Prostate gland (tissue), 2 donors: ENCODE results near the gene OSBPL2. TPM values are rescaled to one million over a fixed set of nuclear protein-coding genes. Genes with fewer than 3 reads are reported as not detected.

ENCODE experiments used
- DNase-seq: peaks from one replicate; pipeline ENCODE4 v3.0.0-alpha.2; 2019; ENCODE audit warnings: low spot score
- H3K27ac ChIP-seq, 2 donors: fragments of 200-600 bp; sonication (generic); 2 replicates each; pipeline ENCODE4 v1.5.1; 2017 to 2019
- H3K27me3 ChIP-seq: fragments of 200-600 bp; sonication (generic); replicated peaks from 2 replicates; pipeline ENCODE4 v1.5.1; 2019; ENCODE audit not compliant: insufficient read depth
- H3K36me3 ChIP-seq, 2 donors: fragments of 200-600 bp; sonication (generic); 1 replicate in 1 of 2; 2 replicates in 1 of 2; pipeline versions ENCODE4 v1.5.1 to v1.8.1; 2017 to 2019
- H3K4me1 ChIP-seq: fragments of 200-600 bp; sonication (generic); replicated peaks from 2 replicates; pipeline ENCODE4 v1.5.1; 2019
- H3K4me3 ChIP-seq, 2 donors: fragments of 200-600 bp; sonication (generic); 2 replicates each; pipeline ENCODE4 v1.5.1; 2017 to 2019
- H3K9me3 ChIP-seq: fragments of 200-600 bp; sonication (generic); 2 replicates; pipeline ENCODE4 v1.5.1; 2017
- CTCF ChIP-seq, 4 experiments: fragments of 200-600 bp in 2 of 4; fragments of 450-650 bp in 2 of 4; sonication (generic) in 2 of 4; IDR thresholded peaks; 1 replicate in 3 of 4; 2 replicates in 1 of 4; pipeline ENCODE4 v1.5.1; 2016 to 2019; ENCODE audit warnings: antibody characterized with exemption in 4 of 4, mild to moderate bottlenecking in 2 of 4, moderate library complexity in 2 of 4
- POLR2A ChIP-seq: fragments of 450-650 bp; IDR thresholded peaks from one replicate; pipeline ENCODE4 v1.6.1; 2016; ENCODE audit warnings: antibody characterized with exemption, mild to moderate bottlenecking
- POLR2AphosphoS5 ChIP-seq: sonication (generic); formaldehyde crosslinking; IDR thresholded peaks from one replicate; pipeline ENCODE4 v1.6.1; 2017; ENCODE audit warnings: antibody characterized with exemption
- WGBS: methylation state at CpG from one replicate; pipeline ENCODE4 v1.1.5; 2018; 5-methylcytosine and 5-hydroxymethylcytosine counted together
- intact Hi-C: fragments of 100-400 bp; cut with DNase I; formaldehyde crosslinking; loops from one replicate; pipeline ENCODE4 v1.14.2; 2022
- total RNA-seq, 2 donors: library from RNA; depleted of rRNA; stranded (reverse); fragments of >200 nt; gene quantifications; one replicate each; pipeline ENCODE4 v1.1.0, GENCODE V29; 2016

The OSBPL2 gene
- total RNA-seq, 2 donors from 2014 or later: 33.5 to 50.6 TPM

GRCh38 chr20:62232194-62232593 is 6.1 kb upstream of the OSBPL2 start:
- intact Hi-C loops: no loop called here
- no peaks in the 10 kb centered on the region for H3K36me3 ChIP-seq
- peak overlapping the region in 1 of 2 donors; percentile 8 for H3K27ac ChIP-seq
- H3K4me3 ChIP-seq: no peak overlapping the region
- H3K9me3 ChIP-seq: no peaks in the 10 kb centered on the region
- DNase-seq: peak; percentile 78
- peak; percentile 23 for TF ChIP-seq POLR2A
- no peak for TF ChIP-seq CTCF (IDR thresholded peaks at IDR 0.05)
- TF ChIP-seq POLR2AphosphoS5: peak; percentile 85
- no peaks in the 10 kb centered on the region for H3K27me3 ChIP-seq
- peaks cover 23% of the 10 kb centered on the region for H3K4me1 ChIP-seq
- 53% methylated on average over 7 of the region's 7 CpGs for WGBS

GRCh38 chr20:62232770-62233645 is 5.3 kb upstream of the OSBPL2 start:
- peak overlapping the region in 1 of 2 donors; percentile 8 for H3K27ac ChIP-seq
- 36% methylated on average over 18 of the region's 18 CpGs for WGBS
- no peaks in the 10 kb centered on the region for H3K9me3 ChIP-seq
- no peaks in the 10 kb centered on the region for H3K36me3 ChIP-seq
- H3K4me1 ChIP-seq: peaks cover 23% of the 10 kb centered on the region
- intact Hi-C loops: no loop called here
- TF ChIP-seq POLR2A (no peak), POLR2AphosphoS5 (peak; percentile 7), CTCF (IDR thresholded peaks at IDR 0.05) (no peak)
- DNase-seq: no peak
- H3K27me3 ChIP-seq: no peaks in the 10 kb centered on the region
- no peak overlapping the region for H3K4me3 ChIP-seq

GRCh38 chr20:62233684-62234083 is 4.6 kb upstream of the OSBPL2 start:
- H3K4me1 ChIP-seq: peaks cover 23% of the 10 kb centered on the region
- H3K36me3 ChIP-seq: no peaks in the 10 kb centered on the region
- H3K27me3 ChIP-seq: no peaks in the 10 kb centered on the region
- WGBS: 90% methylated on average over 4 of the region's 4 CpGs
- no peaks in the 10 kb centered on the region for H3K9me3 ChIP-seq
- intact Hi-C loops: no loop called here
- DNase-seq: no peak
- H3K4me3 ChIP-seq: no peak overlapping the region
- peak overlapping the region in 1 of 2 donors; percentile 8 for H3K27ac ChIP-seq
- TF ChIP-seq POLR2A (no peak), POLR2AphosphoS5 (no peak), CTCF (IDR thresholded peaks at IDR 0.05) (no peak)

GRCh38 chr20:62234339-62234738 is 4.0 kb upstream of the OSBPL2 start:
- TF ChIP-seq POLR2A (no peak), POLR2AphosphoS5 (no peak), CTCF (IDR thresholded peaks at IDR 0.05) (no peak)
- DNase-seq: no peak
- peak overlapping the region in 1 of 2 donors; percentile 25 for H3K27ac ChIP-seq

More at GRCh38 chr20:62234339-62234738, 4.0 kb upstream of the OSBPL2 start:
- no peaks in the 10 kb centered on the region for H3K9me3 ChIP-seq
- intact Hi-C loops: no loop called here
- H3K4me1 ChIP-seq: peaks cover 23% of the 10 kb centered on the region
- no peaks in the 10 kb centered on the region for H3K36me3 ChIP-seq
- H3K4me3 ChIP-seq: no peak overlapping the region
- no peaks in the 10 kb centered on the region for H3K27me3 ChIP-seq
- 57% methylated on average over 5 of the region's 5 CpGs for WGBS
